SK-N-SH treated with all-trans-retinoic acid at 6 μM for 48 hours (cell line): ENCODE results near the gene TTLL1.
"Not testable (repeated sequence)": the region's sequence is repeated elsewhere in the genome, so short reads cannot be mapped to it uniquely, and the experiment has no call there.

ENCODE experiments used
- ATAC-seq: fragments of 200-7000 bp; cut with Tn5 transposase; 3 replicates; pipeline ENCODE4 v1.9.1; 2020; ENCODE audit warnings: mild to moderate bottlenecking, moderate library complexity
- ARNTL ChIP-seq: fragments of 450-650 bp; formaldehyde crosslinking; IDR thresholded peaks from 2 replicates; pipeline ENCODE4 v1.5.0; 2020; ENCODE audit warnings: low read depth, mild to moderate bottlenecking, moderate library complexity, borderline replicate concordance
- BACH2 ChIP-seq: fragments of 250-450 bp; sonication (Bioruptor Pico); IDR thresholded peaks from 2 replicates; pipeline ENCODE4 v1.9.0; 2021; ENCODE audit warnings: mild to moderate bottlenecking, borderline replicate concordance
- CSDC2 ChIP-seq: fragments of 250-450 bp; sonication (Bioruptor Pico); IDR thresholded peaks from 2 replicates; pipeline ENCODE4 v1.5.0; 2020; ENCODE audit warnings: mild to moderate bottlenecking, moderate library complexity
- ESRRG ChIP-seq: fragments of 250-450 bp; sonication (Bioruptor Pico); IDR thresholded peaks from 2 replicates; pipeline ENCODE4 v1.6.1; 2021; ENCODE audit warnings: mild to moderate bottlenecking
- GLIS3 ChIP-seq: fragments of 250-450 bp; sonication (Bioruptor Pico); IDR thresholded peaks from 2 replicates; pipeline ENCODE4 v1.5.0; 2020; ENCODE audit warnings: mild to moderate bottlenecking, moderate library complexity
- OSR1 ChIP-seq: fragments of 250-450 bp; sonication (Bioruptor Pico); IDR thresholded peaks from 2 replicates; pipeline ENCODE4 v1.8.0; 2022; ENCODE audit warnings: moderate library complexity, mild to moderate bottlenecking, inconsistent platforms
- RARB ChIP-seq: fragments of 250-450 bp; sonication (Bioruptor Pico); IDR thresholded peaks from 2 replicates; pipeline ENCODE4 v1.8.0; 2021; ENCODE audit warnings: mild to moderate bottlenecking, moderate library complexity
- SNAI2 ChIP-seq: fragments of 250-450 bp; sonication (Bioruptor Pico); IDR thresholded peaks from 2 replicates; pipeline ENCODE4 v1.5.0; 2020; ENCODE audit warnings: mild to moderate bottlenecking, moderate library complexity
- TCF4 ChIP-seq: fragments of 250-450 bp; sonication (Bioruptor Pico); IDR thresholded peaks from 2 replicates; pipeline ENCODE4 v1.8.0; 2021; ENCODE audit warnings: mild to moderate bottlenecking, moderate library complexity, borderline replicate concordance
- TOX ChIP-seq: fragments of 250-450 bp; sonication (Bioruptor Pico); IDR thresholded peaks from 2 replicates; pipeline ENCODE4 v1.8.0; 2021; ENCODE audit warnings: mild to moderate bottlenecking, moderate library complexity, borderline replicate concordance
- ZC3H10 ChIP-seq: fragments of 250-450 bp; sonication (Bioruptor Pico); IDR thresholded peaks from 2 replicates; pipeline ENCODE4 v1.5.1; 2021; ENCODE audit warnings: mild to moderate bottlenecking, moderate library complexity
- ZFP3 ChIP-seq: fragments of 250-450 bp; sonication (Bioruptor Pico); IDR thresholded peaks from 2 replicates; pipeline ENCODE4 v1.5.0; 2020; ENCODE audit warnings: mild to moderate bottlenecking, moderate library complexity
- ZFP30 ChIP-seq: fragments of 450-650 bp; formaldehyde crosslinking; IDR thresholded peaks from 2 replicates; pipeline ENCODE4 v1.5.0; 2022; ENCODE audit warnings: mild to moderate bottlenecking, moderate library complexity
- ZNF565 ChIP-seq: fragments of 450-650 bp; formaldehyde crosslinking; conservative IDR thresholded peaks from 2 replicates; pipeline ENCODE4 v1.5.0; 2020; ENCODE audit warnings: low read depth, mild to moderate bottlenecking, moderate library complexity
- ZNF70 ChIP-seq: fragments of 450-650 bp; formaldehyde crosslinking; IDR thresholded peaks from 2 replicates; pipeline ENCODE4 v1.5.0; 2020; ENCODE audit warnings: mild to moderate bottlenecking, moderate library complexity
- ZNF8 ChIP-seq: fragments of 450-650 bp; formaldehyde crosslinking; IDR thresholded peaks from 2 replicates; pipeline ENCODE4 v1.5.0; 2020; ENCODE audit warnings: mild to moderate bottlenecking, moderate library complexity
- TF ChIP-seq, protein P1 (sequence below): fragments of 250-450 bp; sonication (Bioruptor Pico); IDR thresholded peaks from 2 replicates; pipeline ENCODE4 v1.5.0; 2020; ENCODE audit warnings: mild to moderate bottlenecking, moderate library complexity
- TF ChIP-seq, protein P2 (sequence below): fragments of 250-450 bp; sonication (Bioruptor Pico); IDR thresholded peaks from 2 replicates; pipeline ENCODE4 v1.5.1; 2021; ENCODE audit warnings: mild to moderate bottlenecking, moderate library complexity
- TF ChIP-seq, protein P3 (sequence below): fragments of 250-450 bp; sonication (Bioruptor Pico); IDR thresholded peaks from 2 replicates; pipeline ENCODE4 v1.5.1; 2020; ENCODE audit warnings: low read depth, mild to moderate bottlenecking, moderate library complexity
- TF ChIP-seq, protein P4 (sequence below): fragments of 250-450 bp; sonication (Bioruptor Pico); IDR thresholded peaks from 2 replicates; pipeline ENCODE4 v1.8.0; 2020; ENCODE audit warnings: mild to moderate bottlenecking, moderate library complexity, borderline replicate concordance

The TTLL1 gene

DNA sequence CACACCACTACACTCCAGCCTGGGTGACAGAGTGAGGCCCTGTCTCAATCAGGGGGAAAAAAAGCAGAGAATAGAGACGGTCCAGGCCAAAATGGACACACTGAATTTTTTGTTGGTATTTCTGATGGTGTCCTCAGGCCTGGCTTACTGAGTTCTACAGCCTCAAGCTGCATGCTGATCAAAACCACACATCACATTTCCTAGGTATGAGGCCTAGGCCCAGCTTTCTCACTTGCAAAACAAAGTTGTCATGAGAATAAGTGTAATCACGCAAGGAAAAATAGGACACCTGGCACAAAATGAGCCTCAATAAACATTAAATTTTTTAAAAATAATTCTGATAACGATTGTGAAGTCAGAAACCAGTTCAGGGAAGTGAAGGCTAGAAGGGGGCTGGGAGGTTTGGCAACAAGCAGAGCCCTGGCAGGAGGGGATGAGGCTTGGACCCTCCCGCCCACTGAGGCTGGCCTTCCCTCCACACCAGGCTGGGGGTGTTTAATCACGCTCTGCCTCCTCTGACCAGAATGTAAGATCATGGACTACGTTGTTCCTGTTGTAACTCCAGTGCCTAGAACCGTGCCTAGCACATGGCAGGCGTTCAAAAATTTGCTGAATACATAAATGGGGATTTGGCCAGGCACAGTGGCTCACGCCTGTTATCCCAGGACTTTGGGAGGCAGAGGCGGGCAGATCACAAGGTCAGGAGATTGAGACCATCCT is 92.4 kb downstream of the TTLL1 start:
- ATAC-seq, result no peak
- TF ChIP-seq BACH2 (CRISPR knock-in tag) (no peak), ZFP3 (no peak), ZNF70 (CRISPR knock-in tag) (no peak)
- TF ChIP-seq, protein P1, sequence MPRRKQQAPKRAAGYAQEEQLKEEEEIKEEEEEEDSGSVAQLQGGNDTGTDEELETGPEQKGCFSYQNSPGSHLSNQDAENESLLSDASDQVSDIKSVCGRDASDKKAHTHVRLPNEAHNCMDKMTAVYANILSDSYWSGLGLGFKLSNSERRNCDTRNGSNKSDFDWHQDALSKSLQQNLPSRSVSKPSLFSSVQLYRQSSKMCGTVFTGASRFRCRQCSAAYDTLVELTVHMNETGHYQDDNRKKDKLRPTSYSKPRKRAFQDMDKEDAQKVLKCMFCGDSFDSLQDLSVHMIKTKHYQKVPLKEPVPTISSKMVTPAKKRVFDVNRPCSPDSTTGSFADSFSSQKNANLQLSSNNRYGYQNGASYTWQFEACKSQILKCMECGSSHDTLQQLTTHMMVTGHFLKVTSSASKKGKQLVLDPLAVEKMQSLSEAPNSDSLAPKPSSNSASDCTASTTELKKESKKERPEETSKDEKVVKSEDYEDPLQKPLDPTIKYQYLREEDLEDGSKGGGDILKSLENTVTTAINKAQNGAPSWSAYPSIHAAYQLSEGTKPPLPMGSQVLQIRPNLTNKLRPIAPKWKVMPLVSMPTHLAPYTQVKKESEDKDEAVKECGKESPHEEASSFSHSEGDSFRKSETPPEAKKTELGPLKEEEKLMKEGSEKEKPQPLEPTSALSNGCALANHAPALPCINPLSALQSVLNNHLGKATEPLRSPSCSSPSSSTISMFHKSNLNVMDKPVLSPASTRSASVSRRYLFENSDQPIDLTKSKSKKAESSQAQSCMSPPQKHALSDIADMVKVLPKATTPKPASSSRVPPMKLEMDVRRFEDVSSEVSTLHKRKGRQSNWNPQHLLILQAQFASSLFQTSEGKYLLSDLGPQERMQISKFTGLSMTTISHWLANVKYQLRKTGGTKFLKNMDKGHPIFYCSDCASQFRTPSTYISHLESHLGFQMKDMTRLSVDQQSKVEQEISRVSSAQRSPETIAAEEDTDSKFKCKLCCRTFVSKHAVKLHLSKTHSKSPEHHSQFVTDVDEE, result no peak
- TF ChIP-seq, all 23 proteins: peak for 0

DNA sequence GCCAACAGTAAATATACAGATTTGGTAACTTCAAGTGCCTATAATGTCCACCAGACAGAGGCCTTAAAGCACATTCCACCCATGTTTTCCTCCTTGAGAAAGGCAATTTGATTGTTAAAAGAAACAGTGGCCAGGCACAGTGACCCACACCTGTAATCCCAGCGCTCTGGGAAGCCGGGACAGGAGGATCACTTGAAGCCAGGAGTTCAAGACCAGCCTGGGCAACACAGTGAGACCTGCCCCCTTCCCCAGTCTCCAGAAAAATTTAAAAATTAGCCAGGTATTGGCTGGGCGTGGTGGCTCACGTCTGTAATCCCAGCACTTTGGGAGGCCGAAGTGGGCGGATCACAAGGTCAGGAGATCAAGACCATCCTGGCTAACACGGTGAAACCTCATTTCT is 93.5 kb downstream of the TTLL1 start:
- not testable (repeated sequence) for ATAC-seq

DNA sequence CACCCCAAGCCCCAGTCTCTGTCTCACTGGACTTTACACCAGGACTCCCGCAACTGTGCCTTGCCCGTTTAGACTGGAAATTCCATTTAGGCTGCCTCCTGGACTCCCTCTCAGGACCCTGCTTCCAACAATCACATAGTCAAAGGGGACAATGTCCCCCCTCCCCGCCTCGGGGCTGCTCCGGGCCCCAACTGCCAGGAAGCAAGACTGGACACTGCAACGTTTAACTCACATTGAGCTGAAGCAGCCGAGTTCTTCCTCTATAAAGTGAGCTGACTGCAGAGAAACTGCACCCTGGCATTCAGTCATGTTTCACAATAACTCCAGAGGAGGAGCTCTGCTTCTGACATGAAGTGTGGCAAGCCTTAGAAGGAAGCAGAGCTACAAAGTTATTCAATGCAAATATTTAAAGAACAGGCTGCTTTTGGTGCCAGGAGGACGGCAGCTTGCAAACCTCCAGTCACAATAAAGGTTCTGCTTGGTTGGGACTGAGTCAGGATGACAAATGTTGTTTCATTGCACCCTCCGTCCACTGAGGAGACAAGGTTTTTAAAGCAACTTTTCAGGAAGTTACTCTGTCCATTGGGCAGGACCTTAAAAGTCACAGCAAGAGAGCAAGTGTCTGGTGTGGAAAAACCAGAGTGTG is 94.2 kb downstream of the TTLL1 start:
- TF ChIP-seq CSDC2 (CRISPR knock-in tag) (no peak), ZNF8 (CRISPR knock-in tag) (no peak), GLIS3 (CRISPR knock-in tag) (no peak), ZFP30 (CRISPR knock-in tag) (no peak), ARNTL (CRISPR knock-in tag) (no peak), TOX (CRISPR knock-in tag) (no peak), ZNF565 (CRISPR knock-in tag) (no peak), TCF4 (no peak), RARB (CRISPR knock-in tag) (no peak), BACH2 (CRISPR knock-in tag) (no peak)
- TF ChIP-seq, protein P2, sequence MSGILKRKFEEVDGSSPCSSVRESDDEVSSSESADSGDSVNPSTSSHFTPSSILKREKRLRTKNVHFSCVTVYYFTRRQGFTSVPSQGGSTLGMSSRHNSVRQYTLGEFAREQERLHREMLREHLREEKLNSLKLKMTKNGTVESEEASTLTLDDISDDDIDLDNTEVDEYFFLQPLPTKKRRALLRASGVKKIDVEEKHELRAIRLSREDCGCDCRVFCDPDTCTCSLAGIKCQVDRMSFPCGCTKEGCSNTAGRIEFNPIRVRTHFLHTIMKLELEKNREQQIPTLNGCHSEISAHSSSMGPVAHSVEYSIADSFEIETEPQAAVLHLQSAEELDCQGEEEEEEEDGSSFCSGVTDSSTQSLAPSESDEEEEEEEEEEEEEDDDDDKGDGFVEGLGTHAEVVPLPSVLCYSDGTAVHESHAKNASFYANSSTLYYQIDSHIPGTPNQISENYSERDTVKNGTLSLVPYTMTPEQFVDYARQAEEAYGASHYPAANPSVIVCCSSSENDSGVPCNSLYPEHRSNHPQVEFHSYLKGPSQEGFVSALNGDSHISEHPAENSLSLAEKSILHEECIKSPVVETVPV (CRISPR knock-in tag), result no peak
- TF ChIP-seq, protein P3, sequence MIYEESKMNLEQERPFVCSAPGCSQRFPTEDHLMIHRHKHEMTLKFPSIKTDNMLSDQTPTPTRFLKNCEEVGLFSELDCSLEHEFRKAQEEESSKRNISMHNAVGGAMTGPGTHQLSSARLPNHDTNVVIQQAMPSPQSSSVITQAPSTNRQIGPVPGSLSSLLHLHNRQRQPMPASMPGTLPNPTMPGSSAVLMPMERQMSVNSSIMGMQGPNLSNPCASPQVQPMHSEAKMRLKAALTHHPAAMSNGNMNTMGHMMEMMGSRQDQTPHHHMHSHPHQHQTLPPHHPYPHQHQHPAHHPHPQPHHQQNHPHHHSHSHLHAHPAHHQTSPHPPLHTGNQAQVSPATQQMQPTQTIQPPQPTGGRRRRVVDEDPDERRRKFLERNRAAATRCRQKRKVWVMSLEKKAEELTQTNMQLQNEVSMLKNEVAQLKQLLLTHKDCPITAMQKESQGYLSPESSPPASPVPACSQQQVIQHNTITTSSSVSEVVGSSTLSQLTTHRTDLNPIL (CRISPR knock-in tag), result no peak
- peak; percentile 69 for ATAC-seq

DNA sequence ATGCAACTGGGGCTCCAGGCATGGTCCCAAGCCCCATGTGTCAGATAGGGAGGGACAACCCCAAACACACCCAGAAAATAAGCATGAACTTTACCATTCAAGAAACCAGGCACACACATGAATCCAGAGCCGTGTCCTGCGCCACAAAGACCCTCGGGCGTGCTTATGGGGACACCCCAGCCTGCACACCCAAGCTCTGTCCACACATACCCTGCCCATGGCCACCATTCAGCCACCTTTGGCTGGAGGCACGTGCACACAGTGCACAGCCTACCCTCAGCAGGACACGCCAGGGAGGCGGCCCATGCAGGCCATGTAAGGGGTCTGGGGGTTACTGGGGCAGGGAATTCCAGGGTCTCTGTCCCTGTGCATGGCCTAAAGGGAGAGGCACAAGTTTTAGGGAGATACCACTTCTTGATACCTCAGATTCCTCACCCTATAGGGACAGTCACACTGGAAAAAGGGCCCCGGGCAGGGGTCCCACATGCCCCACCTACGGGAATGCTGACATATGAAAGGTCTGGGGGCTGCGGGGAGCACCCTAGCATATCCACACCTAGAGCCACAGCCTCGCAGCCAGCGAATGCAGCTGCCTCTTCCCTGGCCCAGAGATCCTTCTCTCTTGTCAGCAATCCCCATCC is 94.8 kb downstream of the TTLL1 start:
- TF ChIP-seq ZFP30 (CRISPR knock-in tag), result no peak
- no peak for TF ChIP-seq ESRRG
- TF ChIP-seq ZNF8 (CRISPR knock-in tag), result no peak
- no peak for TF ChIP-seq TCF4
- TF ChIP-seq, protein P4, sequence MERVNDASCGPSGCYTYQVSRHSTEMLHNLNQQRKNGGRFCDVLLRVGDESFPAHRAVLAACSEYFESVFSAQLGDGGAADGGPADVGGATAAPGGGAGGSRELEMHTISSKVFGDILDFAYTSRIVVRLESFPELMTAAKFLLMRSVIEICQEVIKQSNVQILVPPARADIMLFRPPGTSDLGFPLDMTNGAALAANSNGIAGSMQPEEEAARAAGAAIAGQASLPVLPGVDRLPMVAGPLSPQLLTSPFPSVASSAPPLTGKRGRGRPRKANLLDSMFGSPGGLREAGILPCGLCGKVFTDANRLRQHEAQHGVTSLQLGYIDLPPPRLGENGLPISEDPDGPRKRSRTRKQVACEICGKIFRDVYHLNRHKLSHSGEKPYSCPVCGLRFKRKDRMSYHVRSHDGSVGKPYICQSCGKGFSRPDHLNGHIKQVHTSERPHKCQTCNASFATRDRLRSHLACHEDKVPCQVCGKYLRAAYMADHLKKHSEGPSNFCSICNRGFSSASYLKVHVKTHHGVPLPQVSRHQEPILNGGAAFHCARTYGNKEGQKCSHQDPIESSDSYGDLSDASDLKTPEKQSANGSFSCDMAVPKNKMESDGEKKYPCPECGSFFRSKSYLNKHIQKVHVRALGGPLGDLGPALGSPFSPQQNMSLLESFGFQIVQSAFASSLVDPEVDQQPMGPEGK (CRISPR knock-in tag), result no peak
- TF ChIP-seq ZC3H10 (CRISPR knock-in tag), result no peak
- TF ChIP-seq OSR1 (CRISPR knock-in tag), result no peak
- TF ChIP-seq SNAI2, result no peak
- no peak for ATAC-seq
